GM21717 (cell line): ENCODE measurements around the gene POFUT2.

Experiments
- ATAC-seq: cut with Tn5 transposase; IDR thresholded peaks from one replicate; pipeline ENCODE4 v1.9.1; 2021; ENCODE audit warnings: mild to moderate bottlenecking, moderate library complexity; ENCODE audit not compliant: unreplicated experiment

The POFUT2 gene

GRCh38 chr21:45287438-45288391 is at the start of gene POFUT2:
TSS of gene POFUT2 (minus strand) at chr21:45287895. CDS start at chr21:45287871, 24 bp downstream.
- ATAC-seq: peak; percentile 53

- no peak for ATAC-seq
These were observed 49.2 kb upstream of the POFUT2 start for GRCh38 chr21:45336870-45337269.

- ATAC-seq: no peak
These were observed 48.8 kb upstream of the POFUT2 start for GRCh38 chr21:45336535-45336810.

- ATAC-seq: no peak
These were observed 48.3 kb upstream of the POFUT2 start for GRCh38 chr21:45335761-45336534.

- ATAC-seq: no peak
These were observed 47.6 kb upstream of the POFUT2 start for GRCh38 chr21:45335151-45335760.

- ATAC-seq: no peak
These were observed 46.9 kb upstream of the POFUT2 start for GRCh38 chr21:45334591-45335081.

GRCh38 chr21:45334134-45334533 is 46.4 kb upstream of the POFUT2 start:
- no peak for ATAC-seq

GRCh38 chr21:45333583-45334121 is 46.0 kb upstream of the POFUT2 start:
- ATAC-seq: no peak

GRCh38 chr21:45332981-45333582 is 45.4 kb upstream of the POFUT2 start:
- no peak for ATAC-seq

GRCh38 chr21:45332415-45332814 is 44.7 kb upstream of the POFUT2 start:
- ATAC-seq: no peak

- ATAC-seq: no peak
These were observed 43.9 kb upstream of the POFUT2 start for GRCh38 chr21:45331531-45332147.

GRCh38 chr21:45330851-45331261 is 43.2 kb upstream of the POFUT2 start:
- ATAC-seq: no peak

GRCh38 chr21:45330075-45330781 is 42.5 kb upstream of the POFUT2 start:
- ATAC-seq: no peak

GRCh38 chr21:45329261-45330074 is 41.8 kb upstream of the POFUT2 start:
- ATAC-seq: no peak

- ATAC-seq: no peak
These were observed 40.8 kb upstream of the POFUT2 start for GRCh38 chr21:45328198-45329091.

- no peak for ATAC-seq
These were observed 39.9 kb upstream of the POFUT2 start for GRCh38 chr21:45327441-45328197.

- no peak for ATAC-seq
These were observed 39.3 kb upstream of the POFUT2 start for GRCh38 chr21:45326891-45327440.
